CD4-positive, alpha-beta T cell (primary cell): Measurements from ENCODE around the gene SMIM26. TPM values are rescaled to one million over a fixed set of nuclear protein-coding genes. Genes with fewer than 3 reads are reported as not detected.
"Not testable (repeated sequence)": the region's sequence is repeated elsewhere in the genome, so short reads cannot be mapped to it uniquely, and the experiment has no call there.

ENCODE experiments used
- ATAC-seq: fragments of 200-7000 bp; cut with Tn5 transposase; one replicate; pipeline ENCODE4 v1.10.0; 2022; ENCODE audit warnings: mild to moderate bottlenecking; ENCODE audit not compliant: poor library complexity
- CTCF ChIA-PET: fragments of 350-600 bp; sonication (Branson Sonifier 250); formaldehyde crosslinking; loops from one replicate; lab custom pipeline; 2021; ENCODE audit warnings: antibody characterized with exemption, inconsistent platforms; lab: Charles Lee
- POLR2A ChIA-PET: fragments of 350-600 bp; sonication (Branson Sonifier 250); formaldehyde crosslinking; loops from one replicate; lab custom pipeline; 2021; ENCODE audit warnings: antibody characterized with exemption, inconsistent platforms; lab: Charles Lee
- DNase-seq, 14 experiments: peaks; one replicate each; pipeline ENCODE4 v3.0.0-alpha.2; 2013 to 2020; ENCODE audit warnings: mixed read lengths in 2 of 14
- H3K27ac ChIP-seq, 2 donors: one replicate each; pipeline versions ENCODE4 v1.5.1 to v1.7.0; 2013; ENCODE audit warnings: low read length in 2 of 2, low read depth in 1 of 2, mild to moderate bottlenecking in 1 of 2
- H3K27me3 ChIP-seq, 2 experiments: 1 replicate in 1 of 2; 2 replicates in 1 of 2; pipeline versions ENCODE4 v1.6.1 to v1.7.0; 2013; ENCODE audit warnings: low read length in 2 of 2, control low read depth in 1 of 2, mild to moderate bottlenecking in 1 of 2, moderate library complexity in 1 of 2; ENCODE audit not compliant: insufficient read depth in 2 of 2, control insufficient read depth in 1 of 2
- H3K36me3 ChIP-seq: one replicate; pipeline ENCODE4 v1.6.1; 2013; ENCODE audit warnings: low read length, control low read depth; ENCODE audit not compliant: insufficient read depth
- H3K4me1 ChIP-seq: one replicate; pipeline ENCODE4 v1.6.1; 2013; ENCODE audit warnings: low read length, control low read depth; ENCODE audit not compliant: insufficient read depth
- H3K4me3 ChIP-seq: one replicate; pipeline ENCODE4 v1.5.1; 2013; ENCODE audit warnings: mild to moderate bottlenecking, low read length, moderate library complexity
- H3K9me3 ChIP-seq, 2 experiments: 1 replicate in 1 of 2; 2 replicates in 1 of 2; pipeline versions ENCODE4 v1.6.1 to v1.7.0; 2013; ENCODE audit warnings: low read length in 2 of 2, mild to moderate bottlenecking in 2 of 2, control low read depth in 1 of 2, moderate library complexity in 1 of 2; ENCODE audit not compliant: control insufficient read depth in 1 of 2, insufficient read depth in 1 of 2
- H3K27ac Mint-ChIP-seq: one replicate; pipeline ENCODE4 v1.8.0; 2020; ENCODE audit warnings: mixed read lengths
- H3K27me3 Mint-ChIP-seq: one replicate; pipeline ENCODE4 v1.8.0; 2021; ENCODE audit warnings: mixed read lengths
- H3K36me3 Mint-ChIP-seq: one replicate; pipeline ENCODE4 v1.8.0; 2021; ENCODE audit warnings: low read depth, mixed read lengths
- H3K4me1 Mint-ChIP-seq: one replicate; pipeline ENCODE4 v1.8.0; 2021; ENCODE audit warnings: low read depth, mixed read lengths
- H3K4me3 Mint-ChIP-seq: one replicate; pipeline ENCODE4 v1.8.0; 2020; ENCODE audit warnings: mild to moderate bottlenecking, mixed read lengths
- H3K9me3 Mint-ChIP-seq: one replicate; pipeline ENCODE4 v1.8.0; 2020; ENCODE audit warnings: mixed read lengths
- intact Hi-C, 2 experiments: fragments of 100-400 bp; cut with DNase I in 1 of 2; cut with micrococcal nuclease in 1 of 2; formaldehyde crosslinking; loops; one replicate each; pipeline versions ENCODE4 v1.15.1 to v1.9.0; 2023 to 2025; cut with DNase I, micrococcal nuclease
- total RNA-seq, 174 experiments: library from RNA in 2 of 174; stranded (reverse) in 2 of 174; gene quantifications; one replicate each; pipeline ENCODE4 v1.2.3 and lab custom pipeline; 2021 to 2026
- TF ChIP-seq, protein P1 (sequence below): fragments of 200-600 bp; IDR thresholded peaks from one replicate; pipeline ENCODE4 v1.8.0; 2022; ENCODE audit warnings: antibody characterized with exemption, mild to moderate bottlenecking

The SMIM26 gene
- total RNA-seq, 2 experiments from 2014 or later: 78.7 to 79.8 TPM

DNA sequence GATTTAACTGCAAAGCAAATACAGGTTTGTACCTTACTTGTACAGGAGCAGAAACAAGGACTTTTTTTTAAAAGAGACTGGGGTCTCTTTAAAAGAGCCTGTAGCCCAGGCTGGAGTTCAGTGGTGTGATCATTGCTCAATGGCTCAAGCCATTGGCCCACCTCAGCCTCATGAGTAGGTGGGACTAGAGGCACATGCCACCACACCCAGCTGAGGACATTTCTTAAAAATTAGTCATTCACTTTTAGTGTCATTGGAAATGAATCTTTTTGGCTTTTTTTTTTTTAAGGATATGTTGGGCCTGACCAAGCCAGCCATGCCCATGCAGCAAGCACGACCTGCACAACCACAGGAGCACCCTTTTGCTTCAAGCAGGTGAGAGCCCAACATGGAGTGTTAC, 42.6 kb upstream of the SMIM26 start:
- no peaks in the 10 kb centered on the region for H3K4me1 ChIP-seq
- peaks cover 57% of the 10 kb centered on the region for H3K36me3 Mint-ChIP-seq
- H3K36me3 ChIP-seq: peaks cover 76% of the 10 kb centered on the region
- H3K4me3 ChIP-seq: no peak overlapping the region
- ChIA-PET CTCF (no interaction called here), POLR2A (no interaction called here)
- no peak overlapping the region for H3K4me3 Mint-ChIP-seq
- ATAC-seq (no peak), DNase-seq (no peak)
- H3K27ac Mint-ChIP-seq: no peak overlapping the region
- no peaks in the 10 kb centered on the region for H3K4me1 Mint-ChIP-seq
- TF ChIP-seq, protein P1, sequence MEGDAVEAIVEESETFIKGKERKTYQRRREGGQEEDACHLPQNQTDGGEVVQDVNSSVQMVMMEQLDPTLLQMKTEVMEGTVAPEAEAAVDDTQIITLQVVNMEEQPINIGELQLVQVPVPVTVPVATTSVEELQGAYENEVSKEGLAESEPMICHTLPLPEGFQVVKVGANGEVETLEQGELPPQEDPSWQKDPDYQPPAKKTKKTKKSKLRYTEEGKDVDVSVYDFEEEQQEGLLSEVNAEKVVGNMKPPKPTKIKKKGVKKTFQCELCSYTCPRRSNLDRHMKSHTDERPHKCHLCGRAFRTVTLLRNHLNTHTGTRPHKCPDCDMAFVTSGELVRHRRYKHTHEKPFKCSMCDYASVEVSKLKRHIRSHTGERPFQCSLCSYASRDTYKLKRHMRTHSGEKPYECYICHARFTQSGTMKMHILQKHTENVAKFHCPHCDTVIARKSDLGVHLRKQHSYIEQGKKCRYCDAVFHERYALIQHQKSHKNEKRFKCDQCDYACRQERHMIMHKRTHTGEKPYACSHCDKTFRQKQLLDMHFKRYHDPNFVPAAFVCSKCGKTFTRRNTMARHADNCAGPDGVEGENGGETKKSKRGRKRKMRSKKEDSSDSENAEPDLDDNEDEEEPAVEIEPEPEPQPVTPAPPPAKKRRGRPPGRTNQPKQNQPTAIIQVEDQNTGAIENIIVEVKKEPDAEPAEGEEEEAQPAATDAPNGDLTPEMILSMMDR: no peak
- no peaks in the 10 kb centered on the region for H3K9me3 Mint-ChIP-seq
- intact Hi-C loops: loop anchor here in 1 of 2 experiments (5.0 kb wide), 1 partner anchor 112 kb away; no protein-coding TSS in a partner anchor
- no peak overlapping the region for H3K27ac ChIP-seq
- H3K27me3 Mint-ChIP-seq: no peaks in the 10 kb centered on the region
- H3K9me3 ChIP-seq: no peaks in the 10 kb centered on the region
- H3K27me3 ChIP-seq: no peaks in the 10 kb centered on the region

DNA sequence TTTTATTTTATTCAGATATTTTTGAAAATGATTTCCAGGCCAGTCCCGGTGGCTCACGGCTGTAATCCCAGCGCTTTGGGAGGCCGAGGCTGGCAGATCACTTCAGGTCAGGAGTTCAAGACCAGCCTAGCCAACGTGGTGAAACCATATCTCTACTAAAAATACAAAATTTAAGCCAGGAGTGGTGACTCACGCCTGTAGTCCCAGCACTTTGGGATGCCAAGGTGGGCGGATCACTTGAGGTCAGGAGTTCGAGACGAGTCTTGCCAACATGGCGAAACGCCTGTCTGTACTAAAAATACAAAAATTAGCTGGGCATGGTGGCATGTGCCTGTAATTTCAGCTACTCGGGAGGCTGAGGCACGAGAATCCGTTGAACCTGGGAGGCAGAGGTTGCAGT, 40.5 kb upstream of the SMIM26 start:
- H3K9me3 Mint-ChIP-seq, ATAC-seq, H3K27ac Mint-ChIP-seq, H3K4me3 ChIP-seq, H3K4me3 Mint-ChIP-seq, H3K27me3 ChIP-seq, CTCF ChIA-PET, H3K27ac ChIP-seq, H3K9me3 ChIP-seq, H3K27me3 Mint-ChIP-seq, POLR2A ChIA-PET, H3K4me1 Mint-ChIP-seq, DNase-seq, H3K4me1 ChIP-seq: not testable (repeated sequence)
- intact Hi-C loops: loop anchor here in 1 of 2 experiments (5.0 kb wide), 1 partner anchor 114 kb away; no protein-coding TSS in a partner anchor
- peaks cover 80% of the 10 kb centered on the region for H3K36me3 ChIP-seq
- peaks cover 75% of the 10 kb centered on the region for H3K36me3 Mint-ChIP-seq

DNA sequence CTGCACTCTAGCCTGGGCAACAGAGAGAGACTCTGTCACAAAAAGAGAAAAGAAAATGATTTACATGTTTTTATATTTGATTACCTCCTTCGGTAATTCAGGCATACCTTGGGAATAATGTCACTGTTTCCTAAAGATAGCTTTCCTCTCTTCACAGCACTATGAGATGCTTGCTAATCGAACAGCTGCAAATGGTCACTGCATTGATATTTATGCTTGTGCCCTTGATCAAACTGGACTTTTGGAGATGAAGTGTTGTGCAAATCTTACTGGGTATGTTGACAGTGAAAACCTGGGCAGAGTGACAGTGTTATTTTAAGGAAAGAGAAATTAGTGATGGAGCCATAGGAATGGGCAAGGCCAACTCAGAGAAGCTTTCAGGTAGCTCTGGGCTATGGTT, 39.9 kb upstream of the SMIM26 start:
- POLR2A ChIA-PET: no interaction called here
- intact Hi-C loops: loop anchor here in 1 of 2 experiments (5.0 kb wide), 1 partner anchor 115 kb away; no protein-coding TSS in a partner anchor
- TF ChIP-seq, protein P1: no peak
- no peaks in the 10 kb centered on the region for H3K27me3 Mint-ChIP-seq
- H3K36me3 Mint-ChIP-seq: peaks cover 80% of the 10 kb centered on the region
- ATAC-seq (no peak), DNase-seq (no peak)
- H3K4me1 Mint-ChIP-seq: no peaks in the 10 kb centered on the region
- Histone ChIP-seq H3K27me3 (no peaks in the 10 kb centered on the region), H3K9me3 (no peaks in the 10 kb centered on the region), H3K36me3 (peaks cover 86% of the 10 kb centered on the region), H3K4me3 (no peak overlapping the region), H3K27ac (no peak overlapping the region), H3K4me1 (no peaks in the 10 kb centered on the region)
- no peak overlapping the region for H3K4me3 Mint-ChIP-seq
- H3K9me3 Mint-ChIP-seq: no peaks in the 10 kb centered on the region
- no peak overlapping the region for H3K27ac Mint-ChIP-seq
- CTCF ChIA-PET: no interaction called here

DNA sequence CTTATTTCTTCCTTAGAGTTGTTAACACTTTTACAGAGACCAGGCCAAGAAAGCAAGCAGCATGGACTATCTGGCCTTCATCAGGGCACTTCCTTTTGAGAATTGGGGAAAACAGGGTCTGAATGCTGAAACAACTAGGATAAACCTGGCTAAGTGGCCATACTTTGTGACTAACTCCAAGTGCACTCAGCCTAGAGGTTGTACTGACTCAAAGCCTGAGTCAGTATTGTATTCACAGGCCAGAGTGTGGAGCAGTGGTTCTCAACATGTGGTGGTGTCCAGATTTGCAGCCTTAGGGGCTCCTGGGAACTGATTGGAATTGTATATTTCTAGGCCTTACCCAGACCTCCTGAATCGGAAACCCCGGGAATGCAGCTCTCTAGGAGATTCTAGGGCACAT, 39.4 kb upstream of the SMIM26 start:
- intact Hi-C loops: loop anchor here in 1 of 2 experiments (5.0 kb wide), 1 partner anchor 116 kb away; no protein-coding TSS in a partner anchor
- Histone ChIP-seq H3K4me1 (no peaks in the 10 kb centered on the region), H3K4me3 (no peak overlapping the region), H3K36me3 (peaks cover 88% of the 10 kb centered on the region), H3K27ac (no peak overlapping the region), H3K9me3 (no peaks in the 10 kb centered on the region), H3K27me3 (no peaks in the 10 kb centered on the region)
- Mint-ChIP-seq H3K4me3 (no peak overlapping the region), H3K27me3 (no peaks in the 10 kb centered on the region), H3K4me1 (no peaks in the 10 kb centered on the region), H3K27ac (no peak overlapping the region), H3K36me3 (peaks cover 85% of the 10 kb centered on the region), H3K9me3 (no peaks in the 10 kb centered on the region)
- TF ChIP-seq, protein P1: no peak
- ChIA-PET POLR2A (interaction anchor here (1.8 kb wide), 1 partner anchor 20 kb away, joined by 7 read pairs; the partner anchor contains the start of gene SEC23B), CTCF (no interaction called here)
- DNase-seq (no peak), ATAC-seq (no peak)
